HL-60 (cell line): ENCODE measurements around the gene LRP1B.

Experiments
- CTCF ChIP-seq: IDR thresholded peaks from one replicate; pipeline ENCODE4 v1.5.1; 2011; ENCODE audit warnings: low read length, control low read depth, inconsistent platforms; ENCODE audit not compliant: insufficient read depth
- GABPA ChIP-seq: IDR thresholded peaks from 2 replicates; pipeline ENCODE4 v1.6.1; 2012; ENCODE audit warnings: low read depth
- POLR2AphosphoS5 ChIP-seq: IDR thresholded peaks from 2 replicates; pipeline ENCODE4 v1.6.1; 2012; ENCODE audit warnings: low read depth

GRCh38 chr2:141728886-141729285 is 401.9 kb downstream of the LRP1B start:
- TF ChIP-seq CTCF (no peak), POLR2AphosphoS5 (no peak), GABPA (no peak)
